Measurements from ENCODE around the gene LTB4R2.
"Not testable (repeated sequence)": the region's sequence is repeated elsewhere in the genome, so short reads cannot be mapped to it uniquely, and the experiment has no call there.

LTB4R2 gene

GRCh38 chr14:24327303-24327702 lies 17.4 kb downstream of the LTB4R2 start:
- H3K4me3 ChIP-seq (ENCODE audit: control insufficient read depth, low read depth, low read length) = no peak overlapping the region
- DNase-seq (ENCODE audit: low read depth) = no peak
- TF ChIP-seq CTCF (conservative IDR thresholded peaks at IDR 0.05; ENCODE audit: control insufficient read depth, insufficient read depth, low read depth, low read length) = no peak

GRCh38 chr14:24327914-24328313 lies 18.0 kb downstream of the LTB4R2 start:
- peak; percentile 34 for DNase-seq (ENCODE audit: low read depth)
- TF ChIP-seq CTCF (conservative IDR thresholded peaks at IDR 0.05; ENCODE audit: control insufficient read depth, insufficient read depth, low read depth, low read length) = peak; percentile 23
- H3K4me3 ChIP-seq (ENCODE audit: control insufficient read depth, low read depth, low read length) = not testable (repeated sequence)

- no peak for DNase-seq (ENCODE audit: low read depth)
- TF ChIP-seq CTCF (conservative IDR thresholded peaks at IDR 0.05; ENCODE audit: control insufficient read depth, insufficient read depth, low read depth, low read length) = no peak
- H3K4me3 ChIP-seq (ENCODE audit: control insufficient read depth, low read depth, low read length) = no peak overlapping the region
Measured at GRCh38 chr14:24329073-24329663, 19.2 kb downstream of the LTB4R2 start.

GRCh38 chr14:24329736-24330135 lies 19.8 kb downstream of the LTB4R2 start:
- no peak overlapping the region for H3K4me3 ChIP-seq (ENCODE audit: control insufficient read depth, low read depth, low read length)
- TF ChIP-seq CTCF (conservative IDR thresholded peaks at IDR 0.05; ENCODE audit: control insufficient read depth, insufficient read depth, low read depth, low read length) = no peak
- no peak for DNase-seq (ENCODE audit: low read depth)

- TF ChIP-seq CTCF (conservative IDR thresholded peaks at IDR 0.05; ENCODE audit: control insufficient read depth, insufficient read depth, low read depth, low read length) = no peak
- no peak overlapping the region for H3K4me3 ChIP-seq (ENCODE audit: control insufficient read depth, low read depth, low read length)
- no peak for DNase-seq (ENCODE audit: low read depth)
Measured at GRCh38 chr14:24330973-24331674, 21.2 kb downstream of the LTB4R2 start.

- DNase-seq (ENCODE audit: low read depth) = no peak
- no peak overlapping the region for H3K4me3 ChIP-seq (ENCODE audit: control insufficient read depth, low read depth, low read length)
- TF ChIP-seq CTCF (conservative IDR thresholded peaks at IDR 0.05; ENCODE audit: control insufficient read depth, insufficient read depth, low read depth, low read length) = no peak
Measured at GRCh38 chr14:24331731-24332267, 21.9 kb downstream of the LTB4R2 start.

Measured in fibroblast of mammary gland (primary cell).